CD4-positive, alpha-beta T cell treated with Interferon gamma for 1 hour (primary cell): ENCODE results near the gene SAMM50.

Experiments
- DNase-seq: peaks from one replicate; pipeline ENCODE4 v3.0.0-alpha.2; 2020

SAMM50 gene

GRCh38 chr22:43946384-43946667 is 8.9 kb upstream of the SAMM50 start:
- no peak for DNase-seq

- no peak for DNase-seq
These were observed 6.3 kb upstream of the SAMM50 start for GRCh38 chr22:43948836-43949406.

- DNase-seq, result no peak
These were observed 3.9 kb upstream of the SAMM50 start for GRCh38 chr22:43951391-43951790.

GRCh38 chr22:43951966-43952365 is 3.3 kb upstream of the SAMM50 start:
- no peak for DNase-seq

- DNase-seq, result no peak
These were observed 1.1 kb upstream of the SAMM50 start for GRCh38 chr22:43953988-43954785.

GRCh38 chr22:43955883-43956782 is 891 bp downstream of the SAMM50 start:
- DNase-seq, result no peak

- DNase-seq, result no peak
These were observed 1.7 kb downstream of the SAMM50 start for GRCh38 chr22:43956805-43957463.

GRCh38 chr22:43957871-43958270 is 2.6 kb downstream of the SAMM50 start:
- no peak for DNase-seq

GRCh38 chr22:43964314-43964857 is 9.1 kb downstream of the SAMM50 start:
- DNase-seq, result no peak

- no peak for DNase-seq
These were observed 11.8 kb downstream of the SAMM50 start for GRCh38 chr22:43967069-43967468.

- DNase-seq, result no peak
These were observed 13.4 kb downstream of the SAMM50 start for GRCh38 chr22:43968614-43969013.

- no peak for DNase-seq
These were observed 14.0 kb downstream of the SAMM50 start for GRCh38 chr22:43969021-43969878.

GRCh38 chr22:43969989-43970755 is 14.9 kb downstream of the SAMM50 start:
- DNase-seq, result no peak

- DNase-seq, result no peak
These were observed 15.9 kb downstream of the SAMM50 start for GRCh38 chr22:43971112-43971511.

GRCh38 chr22:43972931-43973462 is 17.8 kb downstream of the SAMM50 start:
- no peak for DNase-seq

GRCh38 chr22:43974028-43974545 is 18.8 kb downstream of the SAMM50 start:
- DNase-seq, result no peak

GRCh38 chr22:43975041-43975440 is 19.8 kb downstream of the SAMM50 start:
- DNase-seq, result no peak

- DNase-seq, result no peak
These were observed 21.9 kb downstream of the SAMM50 start for GRCh38 chr22:43976861-43977795.

- no peak for DNase-seq
These were observed 23.3 kb downstream of the SAMM50 start for GRCh38 chr22:43978558-43978957.

GRCh38 chr22:43980579-43980978 is 25.3 kb downstream of the SAMM50 start:
- no peak for DNase-seq
